ENCODE measurements around the gene AVPR2.

- TF ChIP-seq, protein P1, sequence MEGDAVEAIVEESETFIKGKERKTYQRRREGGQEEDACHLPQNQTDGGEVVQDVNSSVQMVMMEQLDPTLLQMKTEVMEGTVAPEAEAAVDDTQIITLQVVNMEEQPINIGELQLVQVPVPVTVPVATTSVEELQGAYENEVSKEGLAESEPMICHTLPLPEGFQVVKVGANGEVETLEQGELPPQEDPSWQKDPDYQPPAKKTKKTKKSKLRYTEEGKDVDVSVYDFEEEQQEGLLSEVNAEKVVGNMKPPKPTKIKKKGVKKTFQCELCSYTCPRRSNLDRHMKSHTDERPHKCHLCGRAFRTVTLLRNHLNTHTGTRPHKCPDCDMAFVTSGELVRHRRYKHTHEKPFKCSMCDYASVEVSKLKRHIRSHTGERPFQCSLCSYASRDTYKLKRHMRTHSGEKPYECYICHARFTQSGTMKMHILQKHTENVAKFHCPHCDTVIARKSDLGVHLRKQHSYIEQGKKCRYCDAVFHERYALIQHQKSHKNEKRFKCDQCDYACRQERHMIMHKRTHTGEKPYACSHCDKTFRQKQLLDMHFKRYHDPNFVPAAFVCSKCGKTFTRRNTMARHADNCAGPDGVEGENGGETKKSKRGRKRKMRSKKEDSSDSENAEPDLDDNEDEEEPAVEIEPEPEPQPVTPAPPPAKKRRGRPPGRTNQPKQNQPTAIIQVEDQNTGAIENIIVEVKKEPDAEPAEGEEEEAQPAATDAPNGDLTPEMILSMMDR (conservative IDR thresholded peaks at IDR 0.05; ENCODE audit: low read depth, low read length), result no peak
- TF ChIP-seq EZH2 (IDR thresholded peaks at IDR 0.05; ENCODE audit: low read length, unreplicated experiment), result no peak
Measured at GRCh38 chrX:153897899-153898298, 6.6 kb upstream of the AVPR2 start.
